Mesendoderm (in vitro differentiated cells): ENCODE measurements around the gene CSNK2A1. TPM values are rescaled to one million over a fixed set of nuclear protein-coding genes. Genes with fewer than 3 reads are reported as not detected.
A peak's percentile ranks its signal among the peaks of the same experiment; 100 is the strongest.

Source experiments
- DNase-seq: peaks from one replicate; pipeline ENCODE4 v3.0.0; 2013
- H2AK5ac ChIP-seq: 2 replicates; pipeline ENCODE4 v1.6.1; 2013; ENCODE audit warnings: low read length, inconsistent platforms
- H2BK120ac ChIP-seq: 2 replicates; pipeline ENCODE4 v1.6.1; 2013; ENCODE audit warnings: low read depth, mild to moderate bottlenecking, low read length, moderate library complexity, mixed read lengths
- H2BK15ac ChIP-seq: replicated peaks from 2 replicates; pipeline ENCODE4 v1.6.1; 2013; ENCODE audit warnings: low read depth, mild to moderate bottlenecking, moderate library complexity
- H2BK5ac ChIP-seq: 2 replicates; pipeline ENCODE4 v1.6.1; 2013; ENCODE audit warnings: low read length, inconsistent platforms
- H3K18ac ChIP-seq: 2 replicates; pipeline ENCODE4 v1.6.1; 2013; ENCODE audit warnings: mild to moderate bottlenecking, low read length, mixed read lengths
- H3K23ac ChIP-seq: one replicate; pipeline ENCODE4 v1.6.1; 2013; ENCODE audit warnings: low read length
- H3K27ac ChIP-seq: 2 replicates; pipeline ENCODE4 v1.5.1; 2013; ENCODE audit warnings: low read depth, mild to moderate bottlenecking, inconsistent platforms, low read length, moderate library complexity
- H3K27me3 ChIP-seq: 2 replicates; pipeline ENCODE4 v1.6.1; 2013; ENCODE audit warnings: low read length, control low read depth, mild to moderate bottlenecking, inconsistent platforms; ENCODE audit not compliant: insufficient read depth, poor library complexity
- H3K36me3 ChIP-seq: 2 replicates; pipeline ENCODE4 v1.6.1; 2013; ENCODE audit warnings: low read length, inconsistent platforms; ENCODE audit not compliant: control insufficient read depth, insufficient read depth
- H3K4ac ChIP-seq: one replicate; pipeline ENCODE4 v1.6.1; 2013; ENCODE audit warnings: low read depth, mild to moderate bottlenecking, low read length, moderate library complexity
- H3K4me1 ChIP-seq: 2 replicates; pipeline ENCODE4 v1.6.1; 2013; ENCODE audit warnings: low read depth, low read length, inconsistent platforms; ENCODE audit not compliant: control insufficient read depth
- H3K4me2 ChIP-seq: 2 replicates; pipeline ENCODE4 v1.6.1; 2013; ENCODE audit warnings: low read length
- H3K4me3 ChIP-seq: 2 replicates; pipeline ENCODE4 v1.5.1; 2013; ENCODE audit warnings: mild to moderate bottlenecking, low read length
- H3K56ac ChIP-seq: one replicate; pipeline ENCODE4 v1.6.1; 2013; ENCODE audit warnings: low read length
- H3K79me1 ChIP-seq: 2 replicates; pipeline ENCODE4 v1.6.1; 2013; ENCODE audit warnings: low read length, inconsistent platforms
- H3K79me2 ChIP-seq: 2 replicates; pipeline ENCODE4 v1.6.1; 2013; ENCODE audit warnings: mild to moderate bottlenecking, low read length; ENCODE audit not compliant: control insufficient read depth, insufficient read depth
- H3K9ac ChIP-seq: 2 replicates; pipeline ENCODE4 v1.6.1; 2013; ENCODE audit warnings: low read length, inconsistent platforms
- H4K5ac ChIP-seq: one replicate; pipeline ENCODE4 v1.6.1; 2013; ENCODE audit warnings: low read length
- H4K8ac ChIP-seq: one replicate; pipeline ENCODE4 v1.6.1; 2013; ENCODE audit warnings: low read depth, mild to moderate bottlenecking, control low read depth, low read length, moderate library complexity
- WGBS: extraction: QIAGEN DNeasy Blood & Tissue Kit; methylation state at CpG from one replicate; pipeline ENCODE4 v1.1.7; 2013; ENCODE audit warnings: low lambda C conversion rate, missing lambda C conversion rate; ENCODE audit not compliant: insufficient coverage; ENCODE audit errors: extremely low coverage; 5-methylcytosine and 5-hydroxymethylcytosine counted together
- polyA plus RNA-seq, 2 experiments: library from polyadenylated mRNA; stranded (reverse); fragments of 200-250 nt; gene quantifications; one replicate each; pipeline ENCODE4 v1.2.3, GENCODE V29; 2013

CSNK2A1 gene
- 180 TPM for polyA plus RNA-seq (2013, experiment 1 of 2)
- polyA plus RNA-seq (2013, experiment 2 of 2): 182 TPM

GRCh38 chr20:543369-544152 is at the start of gene CSNK2A1:
CSNK2A1 (minus strand) TSS chr20:543790; CDS start chr20:508551, 35,239 bp downstream.
- peak within 1 kb of the TSS; percentile 93 for H3K4me3 ChIP-seq
- WGBS: no CpG with 5 or more reads among the region's 44 CpGs
- no peaks in the 10 kb centered on the region for H3K79me1 ChIP-seq
- DNase-seq: peak; percentile 98
- H4K8ac ChIP-seq: peak within 1 kb of the TSS; percentile 90
- peak within 1 kb of the TSS; percentile 99 for H3K56ac ChIP-seq
- no peak within 1 kb of the TSS for H2BK15ac ChIP-seq
- peak within 1 kb of the TSS; percentile 94 for H3K4ac ChIP-seq
- H3K36me3 ChIP-seq: no peaks in the 10 kb centered on the region
- peak within 1 kb of the TSS; percentile 89 for H4K5ac ChIP-seq
- peak within 1 kb of the TSS; percentile 66 for H2BK5ac ChIP-seq
- H3K27ac ChIP-seq: peak within 1 kb of the TSS; percentile 79
- no peak within 1 kb of the TSS for H2AK5ac ChIP-seq
- H3K23ac ChIP-seq: no peak within 1 kb of the TSS
- H3K18ac ChIP-seq: peak within 1 kb of the TSS; percentile 75
- H3K79me2 ChIP-seq: peaks cover 49% of the 10 kb centered on the region
- peak within 1 kb of the TSS; percentile 13 for H2BK120ac ChIP-seq
- H3K27me3 ChIP-seq: peaks cover 2% of the 10 kb centered on the region
- H3K4me2 ChIP-seq: peak within 1 kb of the TSS; percentile 80
- H3K9ac ChIP-seq: peak within 1 kb of the TSS; percentile 98
- peaks cover 4% of the 10 kb centered on the region for H3K4me1 ChIP-seq

- H3K79me1 ChIP-seq: no peaks in the 10 kb centered on the region
- no peak overlapping the region for H2BK15ac ChIP-seq
- no peak overlapping the region for H2BK5ac ChIP-seq
- H2BK120ac ChIP-seq: no peak overlapping the region
- no peak overlapping the region for H3K56ac ChIP-seq
- H3K36me3 ChIP-seq: no peaks in the 10 kb centered on the region
- H3K27me3 ChIP-seq: no peaks in the 10 kb centered on the region
- H3K4me1 ChIP-seq: no peaks in the 10 kb centered on the region
- no peak overlapping the region for H3K18ac ChIP-seq
- H4K8ac ChIP-seq: no peak overlapping the region
- no peak overlapping the region for H4K5ac ChIP-seq
- no peak overlapping the region for H2AK5ac ChIP-seq
- H3K4ac ChIP-seq: no peak overlapping the region
- H3K9ac ChIP-seq: no peak overlapping the region
- no CpG with 5 or more reads among the region's 7 CpGs for WGBS
- H3K79me2 ChIP-seq: no peaks in the 10 kb centered on the region
- DNase-seq: no peak
- no peak overlapping the region for H3K27ac ChIP-seq
- H3K4me2 ChIP-seq: no peak overlapping the region
- H3K23ac ChIP-seq: no peak overlapping the region
- H3K4me3 ChIP-seq: no peak overlapping the region
Measured at GRCh38 chr20:592506-592905, 48.9 kb upstream of the CSNK2A1 start.

DNA sequence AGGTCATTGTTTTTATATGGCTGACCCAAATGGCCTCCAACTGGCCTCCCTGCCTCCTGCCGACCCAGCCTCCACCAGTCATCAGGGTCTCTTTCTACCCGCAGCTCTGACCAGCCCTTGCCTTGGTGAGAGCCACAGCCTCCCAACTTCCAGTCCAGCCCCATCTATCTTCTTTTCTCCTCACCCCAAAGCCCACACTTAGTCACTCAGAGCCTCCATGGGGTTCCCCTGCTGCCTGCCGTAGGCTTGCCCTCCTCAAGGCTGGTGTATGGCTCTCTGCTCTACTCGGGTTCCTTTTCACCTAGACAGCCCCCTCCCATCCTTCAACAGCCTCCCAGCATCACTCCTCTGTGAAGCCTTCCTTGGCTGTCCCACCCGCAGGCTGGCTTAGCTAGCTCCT is 48.4 kb upstream of the CSNK2A1 start:
- Histone ChIP-seq H3K4ac (no peak overlapping the region), H3K23ac (no peak overlapping the region), H2AK5ac (no peak overlapping the region), H3K56ac (no peak overlapping the region), H3K18ac (no peak overlapping the region), H4K5ac (no peak overlapping the region), H2BK5ac (no peak overlapping the region), H3K27me3 (no peaks in the 10 kb centered on the region), H4K8ac (no peak overlapping the region), H3K79me1 (no peaks in the 10 kb centered on the region), H3K4me2 (no peak overlapping the region), H3K79me2 (no peaks in the 10 kb centered on the region), H2BK120ac (no peak overlapping the region), H2BK15ac (no peak overlapping the region), H3K4me3 (no peak overlapping the region), H3K36me3 (no peaks in the 10 kb centered on the region), H3K9ac (no peak overlapping the region), H3K4me1 (no peaks in the 10 kb centered on the region), H3K27ac (no peak overlapping the region)
- no peak for DNase-seq
- WGBS: no CpG with 5 or more reads among the region's 5 CpGs

DNA sequence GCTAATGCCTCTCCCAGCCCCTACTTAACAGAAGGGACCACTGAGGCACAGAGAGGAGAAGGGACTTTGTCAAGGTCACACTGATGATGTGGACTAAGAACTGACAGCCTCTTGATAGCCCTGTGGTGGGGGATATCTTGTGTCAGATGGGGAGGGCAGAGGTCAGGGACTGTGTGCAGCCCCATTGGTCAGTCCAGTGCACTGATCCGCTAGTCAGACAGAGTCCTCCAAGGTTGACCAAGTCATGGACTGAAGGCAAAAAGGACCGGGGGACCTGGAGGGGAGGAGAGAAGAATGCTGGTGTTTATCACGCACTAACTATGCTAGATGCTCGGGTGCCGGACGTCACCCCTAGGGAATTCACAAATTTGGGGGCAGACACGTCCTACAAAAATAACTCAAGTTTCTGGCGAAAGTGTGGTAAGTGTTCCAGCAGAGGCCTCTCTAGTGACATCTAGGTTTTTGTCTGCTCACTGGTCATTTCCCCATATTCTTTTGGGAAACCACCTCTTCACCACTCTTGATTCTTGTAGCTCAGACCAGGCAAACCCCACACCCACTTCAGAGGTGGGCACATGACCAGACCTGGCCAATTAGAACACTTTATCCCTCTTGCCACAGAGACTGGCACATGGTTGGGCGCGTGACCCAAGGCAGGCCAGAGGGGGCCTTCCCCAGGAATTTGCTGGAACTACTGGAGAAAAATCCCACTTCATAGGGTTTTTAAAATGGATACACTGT is 45.5 kb upstream of the CSNK2A1 start:
- no peaks in the 10 kb centered on the region for H3K4me1 ChIP-seq
- WGBS: no CpG with 5 or more reads among the region's 10 CpGs

GRCh38 chr20:588476-588875 is 44.9 kb upstream of the CSNK2A1 start:
- Histone ChIP-seq H3K18ac (no peak overlapping the region), H3K36me3 (no peaks in the 10 kb centered on the region), H3K4ac (no peak overlapping the region), H4K8ac (no peak overlapping the region), H3K27ac (no peak overlapping the region), H2BK120ac (no peak overlapping the region), H3K9ac (no peak overlapping the region), H2AK5ac (no peak overlapping the region), H3K23ac (no peak overlapping the region), H2BK5ac (no peak overlapping the region), H4K5ac (no peak overlapping the region), H3K79me2 (no peaks in the 10 kb centered on the region), H3K79me1 (no peaks in the 10 kb centered on the region), H3K4me2 (no peak overlapping the region), H3K27me3 (no peaks in the 10 kb centered on the region), H3K4me3 (no peak overlapping the region), H2BK15ac (no peak overlapping the region), H3K56ac (no peak overlapping the region), H3K4me1 (no peaks in the 10 kb centered on the region)
- no peak for DNase-seq
- no CpG with 5 or more reads among the region's 3 CpGs for WGBS

More for the DNA sequence above, 45.5 kb upstream of the CSNK2A1 start:
- Histone ChIP-seq H2BK15ac (no peak overlapping the region), H3K27me3 (no peaks in the 10 kb centered on the region), H4K5ac (no peak overlapping the region), H3K79me2 (no peaks in the 10 kb centered on the region), H3K18ac (no peak overlapping the region), H3K56ac (no peak overlapping the region), H4K8ac (no peak overlapping the region), H2AK5ac (no peak overlapping the region), H3K36me3 (no peaks in the 10 kb centered on the region), H3K4me3 (no peak overlapping the region), H3K27ac (no peak overlapping the region), H2BK5ac (no peak overlapping the region), H3K9ac (no peak overlapping the region), H3K4ac (no peak overlapping the region), H2BK120ac (no peak overlapping the region), H3K79me1 (no peaks in the 10 kb centered on the region), H3K23ac (no peak overlapping the region), H3K4me2 (no peak overlapping the region)
- DNase-seq: peak; percentile 65
